Neural crest cell (in vitro differentiated cells): Measurements from ENCODE around the gene FBXO44. TPM values are rescaled to one million over a fixed set of nuclear protein-coding genes. Genes with fewer than 3 reads are reported as not detected.

Experiments
- DNase-seq: peaks from one replicate; pipeline ENCODE4 v3.0.0; 2021; ENCODE audit warnings: low read depth, mixed read lengths, low spot score
- H3K27ac Mint-ChIP-seq: one replicate; pipeline ENCODE4 v1.8.0; 2021; ENCODE audit warnings: mild to moderate bottlenecking, mixed read lengths; ENCODE audit not compliant: unreplicated experiment
- H3K27me3 Mint-ChIP-seq: 2 replicates; pipeline ENCODE4 v1.8.0; 2021; ENCODE audit warnings: low read depth, mild to moderate bottlenecking, mixed read lengths
- H3K36me3 Mint-ChIP-seq: 2 replicates; pipeline ENCODE4 v1.8.0; 2021; ENCODE audit warnings: low read depth, mild to moderate bottlenecking, mixed read lengths
- H3K4me1 Mint-ChIP-seq: 2 replicates; pipeline ENCODE4 v1.8.0; 2021; ENCODE audit warnings: mixed read lengths
- H3K4me3 Mint-ChIP-seq: one replicate; pipeline ENCODE4 v1.8.0; 2021; ENCODE audit warnings: mild to moderate bottlenecking, mixed read lengths
- H3K9me3 Mint-ChIP-seq: 2 replicates; pipeline ENCODE4 v1.8.0; 2021; ENCODE audit warnings: mixed read lengths
- total RNA-seq: library from RNA; stranded (reverse); gene quantifications from 2 replicates; pipeline ENCODE4 v1.2.1, GENCODE V29; 2021
- TF ChIP-seq, protein P1 (sequence below): fragments of 200-600 bp; sonication (generic); conservative IDR thresholded peaks from 2 replicates; pipeline ENCODE4 v1.5.0; 2021; ENCODE audit warnings: antibody characterized with exemption, mild to moderate bottlenecking

Gene FBXO44
- total RNA-seq, 1 donor from 2014 or later = 10.7 TPM

DNA sequence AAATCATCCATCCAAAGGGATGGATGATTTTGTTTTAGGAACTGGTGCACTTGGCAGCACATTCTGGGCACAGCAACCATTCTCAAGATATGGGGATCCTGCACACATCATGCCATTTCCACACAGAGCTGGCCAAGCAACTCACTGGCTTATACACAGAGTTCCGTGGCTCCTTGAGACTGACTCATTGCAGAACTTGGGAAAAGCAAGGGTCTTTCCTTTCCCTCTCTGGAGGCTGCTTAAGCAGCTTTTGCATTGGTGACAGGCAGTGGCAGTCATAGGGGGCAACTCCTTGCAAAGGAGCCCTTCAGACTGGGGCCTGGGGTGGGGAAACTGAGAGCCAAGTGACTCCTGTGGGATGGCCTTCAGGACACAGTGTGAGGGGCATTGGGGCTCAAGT, 28.1 kb downstream of the FBXO44 start:
- Mint-ChIP-seq H3K9me3 (no peaks in the 10 kb centered on the region), H3K27me3 (no peaks in the 10 kb centered on the region), H3K4me1 (peaks cover 10% of the 10 kb centered on the region), H3K27ac (no peak overlapping the region), H3K4me3 (peak overlapping the region; percentile 47), H3K36me3 (no peaks in the 10 kb centered on the region)
- DNase-seq = no peak
- TF ChIP-seq, protein P1, sequence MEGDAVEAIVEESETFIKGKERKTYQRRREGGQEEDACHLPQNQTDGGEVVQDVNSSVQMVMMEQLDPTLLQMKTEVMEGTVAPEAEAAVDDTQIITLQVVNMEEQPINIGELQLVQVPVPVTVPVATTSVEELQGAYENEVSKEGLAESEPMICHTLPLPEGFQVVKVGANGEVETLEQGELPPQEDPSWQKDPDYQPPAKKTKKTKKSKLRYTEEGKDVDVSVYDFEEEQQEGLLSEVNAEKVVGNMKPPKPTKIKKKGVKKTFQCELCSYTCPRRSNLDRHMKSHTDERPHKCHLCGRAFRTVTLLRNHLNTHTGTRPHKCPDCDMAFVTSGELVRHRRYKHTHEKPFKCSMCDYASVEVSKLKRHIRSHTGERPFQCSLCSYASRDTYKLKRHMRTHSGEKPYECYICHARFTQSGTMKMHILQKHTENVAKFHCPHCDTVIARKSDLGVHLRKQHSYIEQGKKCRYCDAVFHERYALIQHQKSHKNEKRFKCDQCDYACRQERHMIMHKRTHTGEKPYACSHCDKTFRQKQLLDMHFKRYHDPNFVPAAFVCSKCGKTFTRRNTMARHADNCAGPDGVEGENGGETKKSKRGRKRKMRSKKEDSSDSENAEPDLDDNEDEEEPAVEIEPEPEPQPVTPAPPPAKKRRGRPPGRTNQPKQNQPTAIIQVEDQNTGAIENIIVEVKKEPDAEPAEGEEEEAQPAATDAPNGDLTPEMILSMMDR = no peak

DNA sequence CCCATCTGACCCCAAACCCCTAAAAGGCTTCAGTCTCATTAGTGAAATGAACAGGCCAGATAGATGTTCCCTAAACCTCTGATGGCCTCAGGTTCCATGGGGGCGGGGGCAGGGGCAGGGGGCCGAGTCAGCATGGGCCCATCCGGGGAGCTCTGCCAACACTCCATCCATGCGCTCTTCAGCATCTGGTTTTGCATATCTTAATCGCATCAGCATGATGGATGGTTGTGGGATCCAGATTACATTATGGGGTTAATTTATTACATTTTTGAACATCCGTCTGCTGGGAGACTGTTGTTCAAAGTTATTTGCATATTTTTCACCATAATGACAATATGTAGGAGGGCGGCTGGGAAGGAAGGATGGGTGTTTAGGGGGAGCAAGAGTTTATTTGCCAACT, 29.4 kb downstream of the FBXO44 start:
- H3K4me3 Mint-ChIP-seq = peak overlapping the region; percentile 1
- no peaks in the 10 kb centered on the region for H3K27me3 Mint-ChIP-seq
- no peak overlapping the region for H3K27ac Mint-ChIP-seq
- no peaks in the 10 kb centered on the region for H3K36me3 Mint-ChIP-seq
- H3K9me3 Mint-ChIP-seq = no peaks in the 10 kb centered on the region
- DNase-seq = no peak
- TF ChIP-seq, protein P1 = no peak
- H3K4me1 Mint-ChIP-seq = peaks cover 10% of the 10 kb centered on the region

DNA sequence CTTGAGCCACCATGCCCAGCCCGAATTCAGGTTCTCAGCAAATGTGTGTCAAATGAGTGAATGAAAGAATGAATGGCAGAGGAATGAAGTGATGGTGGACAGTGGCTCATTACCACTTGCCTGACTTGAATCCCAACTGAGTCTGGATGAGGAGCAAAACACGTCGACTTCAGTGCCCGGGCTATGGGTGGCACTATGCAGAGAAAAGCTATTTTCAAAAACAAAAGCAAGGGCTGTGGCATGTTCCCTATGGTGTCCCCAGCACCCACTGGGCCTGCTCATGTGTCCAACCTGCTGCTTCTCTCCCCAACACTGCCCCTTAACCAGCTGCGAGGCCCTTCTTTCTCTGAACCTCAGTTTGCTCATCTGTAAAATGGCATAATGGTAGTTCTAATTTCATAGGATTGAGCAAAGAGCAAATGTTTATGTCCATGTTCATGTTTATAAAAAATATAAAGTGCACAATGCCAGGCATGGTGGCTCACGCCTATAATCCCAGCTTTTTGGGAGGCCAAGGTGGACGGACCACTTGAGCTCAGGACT, 30.6 kb downstream of the FBXO44 start:
- H3K27ac Mint-ChIP-seq = no peak overlapping the region
- H3K4me1 Mint-ChIP-seq = peaks cover 18% of the 10 kb centered on the region
- DNase-seq = no peak
- TF ChIP-seq, protein P1 = no peak
- H3K27me3 Mint-ChIP-seq = peaks cover 4% of the 10 kb centered on the region
- no peaks in the 10 kb centered on the region for H3K9me3 Mint-ChIP-seq
- H3K4me3 Mint-ChIP-seq = peak overlapping the region; percentile 59
- no peaks in the 10 kb centered on the region for H3K36me3 Mint-ChIP-seq

DNA sequence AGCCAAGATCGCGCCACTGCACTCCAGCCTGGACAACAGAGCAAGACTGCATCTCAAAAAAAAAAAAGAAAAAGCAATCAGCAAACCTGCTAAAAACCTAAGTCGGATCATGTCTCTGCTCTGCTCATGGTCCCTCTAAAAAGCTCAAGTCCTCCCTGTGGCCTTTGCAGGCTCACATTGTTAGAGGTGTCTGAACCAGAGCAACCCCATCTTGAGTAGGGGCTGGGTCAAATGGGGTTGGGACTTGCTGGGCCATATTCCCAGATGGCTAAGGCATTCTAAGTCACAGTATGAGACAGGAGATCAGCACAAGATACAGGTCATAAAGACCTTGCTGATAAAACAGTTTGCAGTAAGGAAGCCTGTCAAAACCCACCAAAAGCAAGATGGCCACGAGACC, 33.8 kb downstream of the FBXO44 start:
- DNase-seq = no peak
- H3K4me1 Mint-ChIP-seq = peaks cover 18% of the 10 kb centered on the region

DNA sequence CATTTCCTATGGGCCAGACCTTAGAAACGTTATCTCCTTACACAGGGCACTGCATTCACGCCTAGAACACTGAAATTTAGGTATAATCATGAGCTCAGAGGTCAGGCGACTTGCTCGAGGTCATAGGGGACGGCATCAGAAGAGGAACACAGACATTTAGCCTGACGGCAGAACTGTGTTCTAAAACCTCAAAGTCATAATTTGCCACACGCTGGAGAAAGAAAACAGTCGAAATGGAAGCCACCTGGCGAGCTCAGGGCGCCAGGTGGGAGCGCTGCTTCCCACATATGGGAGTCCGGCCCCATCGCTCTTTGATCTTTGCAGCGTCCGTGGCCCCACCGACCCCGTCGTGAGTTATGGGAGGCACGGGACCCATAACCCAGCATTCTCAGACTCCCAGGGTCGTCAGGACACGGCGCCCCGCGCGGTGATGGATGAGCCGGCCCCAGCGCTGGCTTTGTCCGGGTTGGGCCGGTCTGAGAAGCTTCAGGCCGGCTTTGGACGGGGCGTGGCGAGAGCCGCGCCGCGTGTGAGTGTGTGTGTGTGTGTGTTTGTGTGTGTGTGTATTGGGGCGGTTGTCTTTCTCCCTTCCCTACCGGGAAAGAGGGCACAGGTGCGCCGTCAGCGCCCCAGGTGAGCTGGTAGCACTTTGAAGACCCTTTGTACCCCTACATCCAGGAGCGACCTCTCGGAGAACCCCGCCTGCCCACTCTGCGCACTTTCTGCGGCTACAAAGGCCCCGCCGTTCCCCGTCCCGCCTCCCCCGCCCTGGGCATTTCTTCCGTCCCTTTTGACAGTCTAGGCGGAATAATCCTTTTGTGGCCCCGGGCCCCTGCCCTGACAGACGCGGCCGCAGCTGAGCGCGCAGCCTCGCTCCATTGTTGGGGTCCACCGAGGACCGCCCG, 36.0 kb downstream of the FBXO44 start:
- Mint-ChIP-seq H3K27ac (peak overlapping the region; percentile 91), H3K9me3 (no peaks in the 10 kb centered on the region), H3K27me3 (peaks cover 43% of the 10 kb centered on the region), H3K36me3 (no peaks in the 10 kb centered on the region), H3K4me3 (peak overlapping the region; percentile 93), H3K4me1 (peaks cover 22% of the 10 kb centered on the region)
- TF ChIP-seq, protein P1 = peak; percentile 32
- DNase-seq = peak; percentile 41

More for the DNA sequence above, 33.8 kb downstream of the FBXO44 start:
- Mint-ChIP-seq H3K9me3 (no peaks in the 10 kb centered on the region), H3K27me3 (peaks cover 28% of the 10 kb centered on the region), H3K27ac (no peak overlapping the region), H3K4me3 (no peak overlapping the region), H3K36me3 (no peaks in the 10 kb centered on the region)
- TF ChIP-seq, protein P1 = no peak
